Femur (tissue), 1 donor: ENCODE measurements around the gene RTEL1.

Experiments used
- DNase-seq: peaks from one replicate; pipeline ENCODE4 v3.0.0-alpha.2; 2017

The RTEL1 gene

DNA sequence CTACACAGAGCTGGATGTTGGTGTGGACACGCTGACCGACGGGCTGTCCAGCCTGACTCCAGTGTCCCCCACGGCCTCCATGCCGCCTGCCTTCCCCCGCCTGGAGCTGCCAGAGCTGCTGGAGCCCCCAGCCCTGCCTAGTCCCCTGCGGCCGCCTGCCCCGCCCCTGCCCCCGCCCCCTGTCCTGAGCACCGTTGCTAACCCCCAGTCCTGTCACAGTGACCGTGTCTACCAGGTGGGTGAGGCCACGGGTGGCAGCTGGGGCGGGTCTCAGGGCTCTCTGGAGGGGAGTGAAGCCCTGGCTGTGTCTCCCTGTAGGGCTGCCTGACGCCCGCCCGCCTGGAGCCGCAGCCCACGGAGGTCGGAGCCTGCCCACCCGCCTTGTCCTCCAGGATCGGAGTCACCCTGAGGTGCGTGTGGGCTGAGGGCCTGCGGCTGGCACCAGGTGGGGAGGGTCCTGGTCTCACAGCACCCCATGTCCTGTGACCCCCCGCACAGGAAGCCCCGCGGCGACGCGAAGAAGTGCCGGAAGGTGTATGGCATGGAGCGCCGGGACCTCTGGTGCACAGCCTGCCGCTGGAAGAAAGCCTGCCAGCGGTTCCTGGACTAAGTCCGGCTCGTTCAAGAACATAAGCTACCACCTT is 84.4 kb downstream of the RTEL1 start:
- DNase-seq, result no peak

DNA sequence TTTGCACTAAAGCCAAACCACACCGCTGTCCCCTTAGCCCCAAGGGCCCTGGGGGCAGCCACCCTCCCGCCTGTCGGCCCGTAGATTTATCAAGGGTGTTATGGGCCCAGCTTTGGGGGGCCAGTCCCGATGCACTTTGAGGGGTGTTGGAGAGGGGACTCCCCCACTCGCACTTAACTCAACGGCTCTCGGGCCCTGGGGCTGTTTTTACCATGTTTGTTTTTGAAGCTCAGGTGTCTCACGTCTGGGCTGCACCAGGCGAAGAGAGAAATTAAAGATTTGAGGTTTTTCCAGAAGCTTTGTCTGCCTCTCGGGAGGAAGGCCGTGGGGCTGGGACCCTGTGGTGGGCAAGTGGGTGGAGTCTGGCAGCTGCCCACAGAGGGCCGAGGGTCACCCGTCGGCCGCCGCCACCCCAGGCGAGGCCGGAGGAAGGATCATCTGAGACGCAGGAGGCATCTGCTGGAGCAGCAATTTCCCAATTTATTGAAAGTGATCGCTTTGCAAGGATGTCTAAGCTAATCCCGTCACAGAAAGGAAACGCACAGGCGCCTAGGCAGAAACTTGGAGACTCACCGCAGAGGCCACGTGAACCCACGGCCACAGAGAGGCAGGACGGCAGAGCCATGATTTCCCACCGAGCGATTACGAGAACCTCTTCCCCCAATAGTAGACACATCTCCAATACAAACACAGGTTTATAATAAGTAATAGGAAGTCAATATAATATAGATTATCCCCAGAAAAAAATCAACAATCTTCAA is 85.3 kb downstream of the RTEL1 start:
- no peak for DNase-seq

DNA sequence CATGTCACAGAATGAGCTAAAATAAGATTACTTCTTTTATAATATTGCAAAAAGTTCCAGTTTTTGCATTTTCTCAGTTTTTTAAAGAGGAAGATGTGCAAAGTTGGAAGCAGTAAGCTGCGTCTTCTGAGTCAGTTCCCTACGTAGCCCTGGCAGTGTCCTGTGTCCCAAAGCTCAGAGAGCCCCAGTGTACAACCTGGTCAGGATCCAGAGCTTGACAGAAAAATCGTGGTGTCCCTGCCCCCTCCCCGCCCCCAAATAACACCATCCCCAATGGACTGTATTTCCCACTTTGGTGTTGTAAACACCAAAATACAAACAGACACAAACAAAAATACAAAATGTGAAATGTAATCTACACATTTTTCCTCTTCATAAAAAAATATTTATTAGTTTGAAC is 86.0 kb downstream of the RTEL1 start:
- DNase-seq, result no peak

DNA sequence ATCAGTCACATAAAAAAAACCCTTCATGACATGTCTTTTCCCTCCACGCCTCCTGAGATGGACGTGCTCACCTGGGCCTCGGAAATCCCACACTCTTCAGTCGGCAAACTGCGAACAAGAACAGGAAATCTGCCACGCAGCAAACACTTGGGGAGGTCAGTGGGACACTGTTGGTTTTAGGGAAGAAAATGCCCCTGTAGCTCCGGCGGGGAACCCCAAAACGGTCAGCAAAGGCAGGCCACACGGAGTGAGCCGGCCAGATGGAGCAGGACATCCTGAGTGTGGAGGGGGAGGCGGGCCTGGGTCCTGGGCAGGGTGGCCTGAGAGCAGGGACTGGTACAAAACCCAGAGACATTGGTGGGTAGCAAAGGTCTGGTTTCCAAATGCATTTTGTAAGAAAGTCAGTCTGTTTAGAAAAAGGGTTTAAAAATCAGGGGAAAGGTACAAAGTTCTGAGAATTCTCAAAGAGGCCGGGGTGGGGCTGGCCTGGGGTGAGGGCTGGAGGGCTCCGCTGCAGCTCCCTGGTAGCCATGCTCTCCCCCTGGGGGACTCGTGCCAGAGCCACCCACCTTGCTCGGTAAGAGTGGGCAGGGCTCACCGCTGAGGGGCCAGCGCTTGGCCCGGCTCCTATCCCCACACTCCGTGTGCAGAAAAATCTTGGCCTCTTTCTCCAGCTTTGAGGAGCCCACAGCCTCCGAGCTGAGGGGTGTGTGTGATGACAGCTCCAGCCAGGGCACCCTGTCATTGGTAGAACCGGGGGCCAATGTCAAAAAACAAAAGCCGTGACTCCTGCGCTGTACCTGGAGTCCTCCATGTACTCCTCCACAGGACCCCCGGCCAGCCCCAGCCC is 86.7 kb downstream of the RTEL1 start:
- no peak for DNase-seq

DNA sequence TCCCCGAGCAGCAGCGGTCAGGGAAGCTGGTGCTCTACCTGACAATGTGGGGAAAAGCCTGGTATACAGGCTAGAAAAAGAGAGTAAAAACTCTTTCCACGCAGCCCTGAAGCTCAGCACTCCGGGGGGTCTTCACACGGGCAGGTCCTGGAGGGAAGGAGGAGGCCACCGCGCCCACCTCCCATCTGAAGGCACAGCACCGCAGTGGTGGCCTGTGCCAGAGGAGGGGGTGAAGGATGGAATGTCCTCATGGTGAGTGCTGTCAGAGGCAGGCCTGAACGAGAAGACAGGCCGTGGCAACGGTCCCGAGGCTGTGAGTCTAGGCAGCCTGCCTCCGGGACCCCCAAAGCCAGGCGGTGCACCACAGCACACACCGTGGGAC is 87.3 kb downstream of the RTEL1 start:
- no peak for DNase-seq
